Measurements from ENCODE around the gene CHD6. TPM values are rescaled to one million over a fixed set of nuclear protein-coding genes. Genes with fewer than 3 reads are reported as not detected.

CHD6 gene
- total and polyA plus RNA-seq, 11 donors, result 6.5 to 52.8 (median 38.9) TPM

DNA sequence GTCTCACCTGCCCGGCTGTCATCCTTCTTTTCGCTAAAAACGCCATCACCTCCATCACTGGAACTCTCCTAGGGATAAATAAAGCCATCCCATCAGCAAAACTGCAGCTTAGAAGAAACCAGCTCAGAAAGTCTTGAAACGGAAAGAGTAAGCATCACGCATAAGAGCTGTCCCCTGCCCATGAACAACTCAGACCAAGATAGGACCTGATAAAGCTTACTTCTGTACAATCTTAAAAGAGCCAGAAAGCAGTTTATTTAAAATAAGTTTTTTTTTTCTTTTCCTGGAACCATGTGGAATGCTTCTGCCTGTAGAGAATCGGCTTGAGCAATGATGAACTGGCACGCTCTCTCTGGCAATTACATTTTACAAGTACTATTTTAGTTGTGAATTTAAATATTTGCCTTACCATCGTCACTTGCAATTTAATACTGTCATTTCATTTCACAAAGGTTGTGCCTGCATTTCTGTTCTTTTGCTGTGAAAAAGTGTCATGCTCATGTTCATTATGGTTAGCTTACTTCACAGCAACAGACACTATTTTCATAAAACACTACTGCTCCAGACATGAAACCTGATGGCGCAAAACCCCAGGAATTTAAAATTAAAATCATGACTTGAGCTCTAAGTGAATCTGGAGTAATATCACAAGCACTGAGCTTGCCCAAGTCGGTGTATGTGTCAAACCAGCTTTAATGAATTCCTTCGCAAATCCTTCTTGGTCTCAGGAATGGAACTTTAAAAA is 191.9 kb downstream of the CHD6 start:
- intact Hi-C loops (cut with DNase I), result no loop called here
- whole genome bisulfite sequencing, 4 donors, result 89 to 96% (median 95%) methylated on average over 11 of the region's 11 CpGs
- ATAC-seq (no peak), DNase-seq (no peak)
- H3K4me3 ChIP-seq, result no peak overlapping the region
- TF ChIP-seq POLR2A (IDR thresholded peaks at IDR 0.05), result no peak
- TF ChIP-seq, protein P1, sequence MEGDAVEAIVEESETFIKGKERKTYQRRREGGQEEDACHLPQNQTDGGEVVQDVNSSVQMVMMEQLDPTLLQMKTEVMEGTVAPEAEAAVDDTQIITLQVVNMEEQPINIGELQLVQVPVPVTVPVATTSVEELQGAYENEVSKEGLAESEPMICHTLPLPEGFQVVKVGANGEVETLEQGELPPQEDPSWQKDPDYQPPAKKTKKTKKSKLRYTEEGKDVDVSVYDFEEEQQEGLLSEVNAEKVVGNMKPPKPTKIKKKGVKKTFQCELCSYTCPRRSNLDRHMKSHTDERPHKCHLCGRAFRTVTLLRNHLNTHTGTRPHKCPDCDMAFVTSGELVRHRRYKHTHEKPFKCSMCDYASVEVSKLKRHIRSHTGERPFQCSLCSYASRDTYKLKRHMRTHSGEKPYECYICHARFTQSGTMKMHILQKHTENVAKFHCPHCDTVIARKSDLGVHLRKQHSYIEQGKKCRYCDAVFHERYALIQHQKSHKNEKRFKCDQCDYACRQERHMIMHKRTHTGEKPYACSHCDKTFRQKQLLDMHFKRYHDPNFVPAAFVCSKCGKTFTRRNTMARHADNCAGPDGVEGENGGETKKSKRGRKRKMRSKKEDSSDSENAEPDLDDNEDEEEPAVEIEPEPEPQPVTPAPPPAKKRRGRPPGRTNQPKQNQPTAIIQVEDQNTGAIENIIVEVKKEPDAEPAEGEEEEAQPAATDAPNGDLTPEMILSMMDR (IDR thresholded peaks at IDR 0.05), result no peak
- no peaks in the 10 kb centered on the region for H3K27me3 ChIP-seq
- H3K27ac ChIP-seq, result no peak overlapping the region
- peaks cover 0 to 91% (median 72%) of the 10 kb centered on the region in 9 donors for H3K36me3 ChIP-seq
- no peaks in the 10 kb centered on the region for H3K9me3 ChIP-seq
- peaks cover 0 to 18% (median 3%) of the 10 kb centered on the region in 12 donors for H3K4me1 ChIP-seq

DNA sequence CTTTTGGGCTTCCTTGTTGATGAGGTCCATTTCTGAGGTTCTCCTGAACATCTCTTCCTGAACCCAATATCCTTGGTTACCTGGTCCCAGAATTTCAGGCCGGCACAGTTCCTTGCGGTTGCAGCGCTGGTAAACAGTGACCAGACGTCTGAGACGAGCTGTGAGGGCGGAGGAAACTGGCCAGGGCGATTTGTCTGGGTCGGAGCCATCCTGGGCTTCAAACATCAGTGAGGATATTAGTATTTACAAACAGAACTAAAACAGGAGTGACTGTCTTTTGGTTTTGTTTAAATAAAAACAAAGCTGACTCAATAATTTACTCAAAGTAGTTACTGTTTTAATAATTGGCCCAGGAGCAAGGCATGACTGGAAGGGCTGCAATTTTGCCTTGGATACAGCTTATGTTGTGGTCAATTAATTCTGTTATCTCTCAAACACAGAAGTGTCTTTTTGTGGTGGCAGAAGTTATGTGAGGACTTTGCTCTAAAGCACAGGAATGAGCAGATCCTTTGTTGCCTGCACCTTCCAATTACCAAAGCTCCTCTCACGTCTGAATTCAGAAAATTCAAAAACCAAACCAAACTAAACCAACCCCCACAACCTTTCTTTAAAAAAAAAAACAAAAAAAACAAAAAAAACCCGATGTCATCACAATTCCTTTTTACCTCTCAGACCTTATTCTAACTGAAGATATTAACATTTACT is 192.8 kb downstream of the CHD6 start:
- TF ChIP-seq POLR2A (IDR thresholded peaks at IDR 0.05), result no peak
- TF ChIP-seq, protein P1 (IDR thresholded peaks at IDR 0.05), result no peak
- no peaks in the 10 kb centered on the region for H3K27me3 ChIP-seq
- H3K27ac ChIP-seq, result peak overlapping the region in 3 of 12 donors; percentile 9 to 35 (median 22)
- 68 to 86% (median 83%) methylated on average over 10 of the region's 10 CpGs for WGBS, 4 donors
- H3K4me1 ChIP-seq, result peaks cover 0 to 18% (median 3%) of the 10 kb centered on the region in 12 donors
- H3K4me3 ChIP-seq, result no peak overlapping the region
- intact Hi-C loops (cut with DNase I), result no loop called here
- no peak for DNase-seq
- ATAC-seq, result peak in 2 of 4 donors; percentile 21 to 40
- H3K36me3 ChIP-seq, result peaks cover 0 to 92% (median 76%) of the 10 kb centered on the region in 9 donors
- H3K9me3 ChIP-seq, result no peaks in the 10 kb centered on the region

DNA sequence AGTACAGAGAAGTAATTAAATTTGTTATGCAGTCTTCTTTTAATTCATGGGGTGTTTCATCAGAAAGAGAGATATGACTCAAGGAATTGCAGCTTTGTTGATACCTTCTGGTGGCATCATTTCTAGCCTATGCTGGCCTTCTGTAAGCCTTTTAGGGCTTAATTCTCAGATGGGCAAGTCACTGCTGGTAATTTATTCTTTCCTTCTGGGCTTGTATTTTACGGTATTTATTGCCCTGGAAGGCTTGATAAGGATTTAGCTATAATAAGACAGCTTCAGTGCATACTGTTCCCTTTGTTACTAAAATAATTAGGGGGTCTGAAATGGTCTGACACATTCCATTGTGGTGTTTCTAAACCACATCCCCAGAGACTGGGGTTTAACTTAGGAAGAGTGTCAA is 193.6 kb downstream of the CHD6 start:
- TF ChIP-seq, protein P1 (IDR thresholded peaks at IDR 0.05), result no peak
- no peak for TF ChIP-seq POLR2A (IDR thresholded peaks at IDR 0.05)
- DNase-seq, result no peak
- Histone ChIP-seq H3K4me3 (no peak overlapping the region), H3K27ac (no peak overlapping the region), H3K9me3 (no peaks in the 10 kb centered on the region), H3K27me3 (no peaks in the 10 kb centered on the region), H3K4me1 (peaks cover 0 to 18% (median 3%) of the 10 kb centered on the region in 12 donors), H3K36me3 (peaks cover 0 to 90% (median 80%) of the 10 kb centered on the region in 9 donors)
- WGBS, 4 donors, result 54 to 82% (median 58%) methylated on average over 1 of the region's 1 CpG
- no peak for ATAC-seq
- intact Hi-C loops (cut with DNase I), result no loop called here

DNA sequence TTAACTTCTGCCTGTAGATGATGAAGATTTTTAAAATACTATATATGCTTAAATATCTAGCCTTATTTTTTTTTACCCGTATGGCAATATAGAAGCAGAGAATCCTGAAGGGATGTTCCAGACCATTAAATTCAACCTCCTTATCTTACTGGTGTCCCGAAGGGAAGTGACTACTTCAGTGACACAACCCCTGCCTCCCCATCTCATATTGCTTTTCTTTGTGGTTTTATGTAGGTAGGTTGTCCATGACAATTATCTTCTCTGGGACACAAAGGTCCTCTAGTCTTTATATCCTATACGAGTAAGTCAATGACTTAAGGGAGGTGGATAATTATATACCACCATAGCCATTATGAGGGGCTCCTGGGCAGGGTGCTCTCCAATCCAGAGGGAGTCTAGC is 194.2 kb downstream of the CHD6 start:
- peaks cover 0 to 85% (median 76%) of the 10 kb centered on the region in 9 donors for H3K36me3 ChIP-seq
- ATAC-seq, result no peak
- H3K27ac ChIP-seq, result no peak overlapping the region
- no peaks in the 10 kb centered on the region for H3K9me3 ChIP-seq
- H3K4me3 ChIP-seq, result no peak overlapping the region
- TF ChIP-seq POLR2A (IDR thresholded peaks at IDR 0.05), result no peak
- TF ChIP-seq, protein P1 (IDR thresholded peaks at IDR 0.05), result no peak
- peaks cover 0 to 18% (median 3%) of the 10 kb centered on the region in 12 donors for H3K4me1 ChIP-seq
- DNase-seq, result no peak
- intact Hi-C loops (cut with DNase I), result no loop called here
- 75 to 98% (median 90%) methylated on average over 3 of the region's 3 CpGs for WGBS, 4 donors
- no peaks in the 10 kb centered on the region for H3K27me3 ChIP-seq

All from heart left ventricle (tissue), 16 donors.